ENCODE measurements around the gene UNC13A. TPM values are rescaled to one million over a fixed set of nuclear protein-coding genes. Genes with fewer than 3 reads are reported as not detected.

Gene UNC13A
- total and polyA plus RNA-seq, 2 of the 13 experiments (the other 11 are each of a cell fraction or from before 2014, with no cell fraction given), result 0.11 to 0.45 TPM

DNA sequence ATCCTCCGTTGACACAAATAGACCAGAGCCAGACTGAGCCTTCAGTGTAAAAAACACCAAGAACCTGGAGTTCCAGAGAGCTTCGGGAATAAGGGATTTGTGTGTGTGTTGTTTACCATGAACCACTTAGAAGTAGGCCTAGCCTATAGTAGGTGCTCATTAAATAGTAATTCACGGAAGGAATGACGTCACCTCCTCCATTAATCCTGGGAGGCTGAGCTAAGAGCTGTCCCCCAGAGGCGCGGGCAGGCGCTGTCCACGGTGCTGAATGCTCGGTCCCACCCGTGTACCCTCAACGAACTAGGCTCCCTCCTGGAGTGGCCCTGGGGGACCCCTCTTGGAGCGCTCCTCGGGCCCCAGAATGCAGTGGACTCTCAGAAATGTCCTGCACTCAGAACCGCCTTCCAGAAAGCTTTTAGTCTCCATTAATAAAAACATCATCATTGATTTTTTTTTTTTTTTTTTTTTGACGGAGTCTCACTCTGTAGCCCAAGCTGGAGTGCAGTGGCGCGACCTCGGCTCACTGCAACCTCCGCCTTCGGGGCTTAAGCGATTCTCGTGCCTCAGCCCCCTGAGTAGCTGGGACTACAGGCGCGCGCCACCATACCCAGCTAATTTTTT is 6.5 kb downstream of the UNC13A start (continued):
- TF ChIP-seq ZSCAN21 (CRISPR knock-in tag; IDR thresholded peaks at IDR 0.05; ENCODE audit: borderline replicate concordance) (no peak), ZNF724P (CRISPR knock-in tag; IDR thresholded peaks at IDR 0.05; ENCODE audit: borderline replicate concordance) (no peak), ZNF101 (CRISPR knock-in tag; IDR thresholded peaks at IDR 0.05; ENCODE audit: borderline replicate concordance, low read depth) (no peak), RXRA (CRISPR knock-in tag; IDR thresholded peaks at IDR 0.05) (no peak), BHLHE40 (IDR thresholded peaks at IDR 0.05; ENCODE audit: low read length) (no peak), SMC3 (IDR thresholded peaks at IDR 0.05; ENCODE audit: low read length) (no peak), ATAD3A (CRISPR knock-in tag; IDR thresholded peaks at IDR 0.05) (no peak), CHD4 (IDR thresholded peaks at IDR 0.05; ENCODE audit: borderline replicate concordance, low read length) (no peak), MIER2 (CRISPR knock-in tag; IDR thresholded peaks at IDR 0.05) (peak; percentile 94), ZBTB8A (CRISPR knock-in tag; IDR thresholded peaks at IDR 0.05; ENCODE audit: borderline replicate concordance, low read depth) (no peak), SPEN (CRISPR knock-in tag; IDR thresholded peaks at IDR 0.05; ENCODE audit: low read depth) (no peak), HDAC1 (CRISPR knock-in tag; IDR thresholded peaks at IDR 0.05) (no peak), FOXP1 (IDR thresholded peaks at IDR 0.05) (no peak), FOXP1 (CRISPR knock-in tag; IDR thresholded peaks at IDR 0.05) (no peak), GFI1 (CRISPR knock-in tag; IDR thresholded peaks at IDR 0.05; ENCODE audit: borderline replicate concordance) (no peak), ZNF292 (CRISPR knock-in tag; IDR thresholded peaks at IDR 0.05; ENCODE audit: borderline replicate concordance, low read depth) (no peak), NCOA2 (CRISPR knock-in tag; IDR thresholded peaks at IDR 0.05) (peak; percentile 16; the same call in 1 of the 2 replicates), ZNF570 (CRISPR knock-in tag; IDR thresholded peaks at IDR 0.05; ENCODE audit: borderline replicate concordance) (no peak), ZNF674 (CRISPR knock-in tag; IDR thresholded peaks at IDR 0.05; ENCODE audit: low read depth) (no peak), ARNTL (CRISPR knock-in tag; IDR thresholded peaks at IDR 0.05) (0 out of 2 replicates have a peak, but pooled peaks have one; percentile 36), SETDB1 (CRISPR knock-in tag; IDR thresholded peaks at IDR 0.05; ENCODE audit: borderline replicate concordance) (no peak), TBL1XR1 (IDR thresholded peaks at IDR 0.05; ENCODE audit: borderline replicate concordance, low read length, partially characterized antibody) (no peak), ZNF567 (CRISPR knock-in tag; IDR thresholded peaks at IDR 0.05; ENCODE audit: borderline replicate concordance) (no peak), MLLT10 (CRISPR knock-in tag; IDR thresholded peaks at IDR 0.05) (no peak), SMARCE1 (IDR thresholded peaks at IDR 0.05; ENCODE audit: borderline replicate concordance) (no peak), RFX5 (IDR thresholded peaks at IDR 0.05; ENCODE audit: low read depth, low read length) (no peak), ZNF17 (CRISPR knock-in tag; IDR thresholded peaks at IDR 0.05) (no peak), ZNF878 (CRISPR knock-in tag; IDR thresholded peaks at IDR 0.05) (no peak), DPF2 (CRISPR knock-in tag; IDR thresholded peaks at IDR 0.05; ENCODE audit: borderline replicate concordance, low read depth) (no peak), ZNF331 (CRISPR knock-in tag; IDR thresholded peaks at IDR 0.05) (0 out of 2 replicates have a peak, but pooled peaks have one; percentile 20), CREB1 (IDR thresholded peaks at IDR 0.05) (peak; percentile 90), CREB1 (CRISPR knock-in tag; IDR thresholded peaks at IDR 0.05) (no peak), ELF1 (CRISPR knock-in tag; IDR thresholded peaks at IDR 0.05) (no peak), ZNF788 (CRISPR knock-in tag; IDR thresholded peaks at IDR 0.05; ENCODE audit: borderline replicate concordance) (no peak)
- TF ChIP-seq, protein P1, sequence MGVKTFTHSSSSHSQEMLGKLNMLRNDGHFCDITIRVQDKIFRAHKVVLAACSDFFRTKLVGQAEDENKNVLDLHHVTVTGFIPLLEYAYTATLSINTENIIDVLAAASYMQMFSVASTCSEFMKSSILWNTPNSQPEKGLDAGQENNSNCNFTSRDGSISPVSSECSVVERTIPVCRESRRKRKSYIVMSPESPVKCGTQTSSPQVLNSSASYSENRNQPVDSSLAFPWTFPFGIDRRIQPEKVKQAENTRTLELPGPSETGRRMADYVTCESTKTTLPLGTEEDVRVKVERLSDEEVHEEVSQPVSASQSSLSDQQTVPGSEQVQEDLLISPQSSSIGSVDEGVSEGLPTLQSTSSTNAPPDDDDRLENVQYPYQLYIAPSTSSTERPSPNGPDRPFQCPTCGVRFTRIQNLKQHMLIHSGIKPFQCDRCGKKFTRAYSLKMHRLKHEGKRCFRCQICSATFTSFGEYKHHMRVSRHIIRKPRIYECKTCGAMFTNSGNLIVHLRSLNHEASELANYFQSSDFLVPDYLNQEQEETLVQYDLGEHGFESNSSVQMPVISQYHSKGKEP (CRISPR knock-in tag; IDR thresholded peaks at IDR 0.05), result no peak; the same call in 1 of the 2 replicates

Measured in HepG2 (cell line).